Measurements from ENCODE around the gene CHST5.
"Not testable (repeated sequence)": the region's sequence is repeated elsewhere in the genome, so short reads cannot be mapped to it uniquely, and the experiment has no call there.

- TF ChIP-seq POLR2A, CTCF (IDR thresholded peaks at IDR 0.05): not testable (repeated sequence)
Measured at GRCh38 chr16:75538882-75539565, 3.1 kb upstream of the CHST5 start.

Measured in esophagus squamous epithelium (tissue), 4 donors.